ENCODE results near the gene FBXO46. TPM values are rescaled to one million over a fixed set of nuclear protein-coding genes. Genes with fewer than 3 reads are reported as not detected.

Gene FBXO46
- total and polyA plus RNA-seq, 10 of the 15 experiments (the other 5 are each of a cell fraction or from before 2014, with no cell fraction given), result 2.5 to 61.5 (median 13.7) TPM

GRCh38 chr19:45701676-45702075 lies 29.0 kb downstream of the FBXO46 start:
- no peaks in the 10 kb centered on the region for H3K79me2 ChIP-seq (ENCODE audit: control insufficient read depth, insufficient read depth, low read length)
- ChIA-PET RAD21 (ENCODE audit: unreplicated experiment) (no interaction called here), CTCF (interaction anchor here (0.9 to 6.1 kb wide), 2 partner anchors 8 to 11 kb away, joined by 4 to 73 read pairs; partner anchors contain the start of genes QPCTL and SNRPD2), POLR2A (interaction anchor here (0.6 kb wide), 1 partner anchor 14 kb away, joined by 3 read pairs; no protein-coding TSS in a partner anchor), SMC1A (ENCODE audit: uncharacterized antibody, unreplicated experiment) (no interaction called here)
- H3K27me3 ChIP-seq (replicated peaks in 1 of 2; ENCODE audit: control insufficient read depth in 2 of 2, insufficient read depth in 2 of 2, low read length in 1 of 2), result no peaks in the 10 kb centered on the region
- peaks cover 2 to 6% of the 10 kb centered on the region in 2 experiments; a peak in 2 of 4 replicates for H3K36me3 ChIP-seq (ENCODE audit: control insufficient read depth in 2 of 2, insufficient read depth in 2 of 2, low read length in 1 of 2)
- H4K20me1 ChIP-seq (ENCODE audit: control insufficient read depth, insufficient read depth), result no peaks in the 10 kb centered on the region
- H3K4me2 ChIP-seq (ENCODE audit: control insufficient read depth, insufficient read depth), result no peak overlapping the region
- DNase-seq (ENCODE audit: low read depth, low spot score), result no peak
- no peak for ATAC-seq
- BruUV-seq (replicated peaks), result no TSS peak
- H3K27ac ChIP-seq (ENCODE audit: control insufficient read depth, insufficient read depth), result no peak overlapping the region
- H3K9me3 ChIP-seq (replicated peaks; ENCODE audit: control insufficient read depth, insufficient read depth, low read length), result no peaks in the 10 kb centered on the region
- H3K4me3 ChIP-seq, result no peak overlapping the region
- no peak for FAIRE-seq
- H2AFZ ChIP-seq (ENCODE audit: control insufficient read depth, low read depth, low read length), result no peak overlapping the region
- H3K9ac ChIP-seq (ENCODE audit: control insufficient read depth, insufficient read depth, low read length), result no peak overlapping the region
- intact Hi-C loops (cut with micrococcal nuclease; ENCODE audit: unreplicated experiment) (no loop called here), in situ Hi-C loops (cut with MboI) (no loop called here)
- peaks cover 7% of the 10 kb centered on the region for H3K4me1 ChIP-seq (ENCODE audit: control insufficient read depth, insufficient read depth, low read length)
- WGBS (ENCODE audit: insufficient coverage, insufficient replicate concordance, low lambda C conversion rate, missing lambda C conversion rate), result 75% methylated on average over 7 of the region's 7 CpGs
- no peak for TF ChIP-seq CBX5 (IDR thresholded peaks at IDR 0.05; ENCODE audit: low read depth)
- TF ChIP-seq SRF (IDR thresholded peaks at IDR 0.05; ENCODE audit: low read depth in 2 of 2, low read length in 2 of 2), result no peak
- no peak for TF ChIP-seq PKNOX1 (IDR thresholded peaks at IDR 0.05)
- no peak for TF ChIP-seq ZNF207 (IDR thresholded peaks at IDR 0.05; ENCODE audit: borderline replicate concordance)
- TF ChIP-seq MTA3 (IDR thresholded peaks at IDR 0.05; ENCODE audit: borderline replicate concordance, low read length), result no peak
- TF ChIP-seq SKIL (IDR thresholded peaks at IDR 0.05; ENCODE audit: low read depth, poor library complexity, severe bottlenecking), result no peak
- TF ChIP-seq HDGF (IDR thresholded peaks at IDR 0.05), result no peak
- TF ChIP-seq, protein P1, sequence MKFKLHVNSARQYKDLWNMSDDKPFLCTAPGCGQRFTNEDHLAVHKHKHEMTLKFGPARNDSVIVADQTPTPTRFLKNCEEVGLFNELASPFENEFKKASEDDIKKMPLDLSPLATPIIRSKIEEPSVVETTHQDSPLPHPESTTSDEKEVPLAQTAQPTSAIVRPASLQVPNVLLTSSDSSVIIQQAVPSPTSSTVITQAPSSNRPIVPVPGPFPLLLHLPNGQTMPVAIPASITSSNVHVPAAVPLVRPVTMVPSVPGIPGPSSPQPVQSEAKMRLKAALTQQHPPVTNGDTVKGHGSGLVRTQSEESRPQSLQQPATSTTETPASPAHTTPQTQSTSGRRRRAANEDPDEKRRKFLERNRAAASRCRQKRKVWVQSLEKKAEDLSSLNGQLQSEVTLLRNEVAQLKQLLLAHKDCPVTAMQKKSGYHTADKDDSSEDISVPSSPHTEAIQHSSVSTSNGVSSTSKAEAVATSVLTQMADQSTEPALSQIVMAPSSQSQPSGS (IDR thresholded peaks at IDR 0.05; ENCODE audit: low read length), result no peak
- TF ChIP-seq SIN3A (IDR thresholded peaks at IDR 0.05; ENCODE audit: low read depth, low read length), result no peak
- no peak for TF ChIP-seq FOXM1 (IDR thresholded peaks at IDR 0.05; ENCODE audit: low read depth, low read length)
- TF ChIP-seq, protein P2, sequence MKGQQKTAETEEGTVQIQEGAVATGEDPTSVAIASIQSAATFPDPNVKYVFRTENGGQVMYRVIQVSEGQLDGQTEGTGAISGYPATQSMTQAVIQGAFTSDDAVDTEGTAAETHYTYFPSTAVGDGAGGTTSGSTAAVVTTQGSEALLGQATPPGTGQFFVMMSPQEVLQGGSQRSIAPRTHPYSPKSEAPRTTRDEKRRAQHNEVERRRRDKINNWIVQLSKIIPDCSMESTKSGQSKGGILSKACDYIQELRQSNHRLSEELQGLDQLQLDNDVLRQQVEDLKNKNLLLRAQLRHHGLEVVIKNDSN (IDR thresholded peaks at IDR 0.05; ENCODE audit: borderline replicate concordance, extremely low read length, insufficient read depth, low read depth, low read length), result no peak
- TF ChIP-seq CBX3 (IDR thresholded peaks at IDR 0.05; ENCODE audit: borderline replicate concordance, low read depth), result no peak
- TF ChIP-seq, protein P3, sequence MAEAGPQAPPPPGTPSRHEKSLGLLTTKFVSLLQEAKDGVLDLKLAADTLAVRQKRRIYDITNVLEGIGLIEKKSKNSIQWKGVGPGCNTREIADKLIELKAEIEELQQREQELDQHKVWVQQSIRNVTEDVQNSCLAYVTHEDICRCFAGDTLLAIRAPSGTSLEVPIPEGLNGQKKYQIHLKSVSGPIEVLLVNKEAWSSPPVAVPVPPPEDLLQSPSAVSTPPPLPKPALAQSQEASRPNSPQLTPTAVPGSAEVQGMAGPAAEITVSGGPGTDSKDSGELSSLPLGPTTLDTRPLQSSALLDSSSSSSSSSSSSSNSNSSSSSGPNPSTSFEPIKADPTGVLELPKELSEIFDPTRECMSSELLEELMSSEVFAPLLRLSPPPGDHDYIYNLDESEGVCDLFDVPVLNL (IDR thresholded peaks at IDR 0.05; ENCODE audit: low read depth, low read length), result no peak
- no peak for TF ChIP-seq BCL11A (IDR thresholded peaks at IDR 0.05; ENCODE audit: low read depth, low read length)
